Subcutaneous adipose tissue (tissue), 4 donors: ENCODE data around the gene SEH1L. TPM values are rescaled to one million over a fixed set of nuclear protein-coding genes. Genes with fewer than 3 reads are reported as not detected.

ENCODE experiments used
- CTCF ChIP-seq: fragments of 450-650 bp; IDR thresholded peaks from one replicate; pipeline ENCODE4 v1.5.1; 2016; ENCODE audit warnings: low read depth, mild to moderate bottlenecking, control low read depth, antibody characterized with exemption, moderate library complexity
- total RNA-seq, 4 donors: library from RNA; depleted of rRNA; stranded (reverse); fragments of >200 nt; gene quantifications; one replicate each; pipeline ENCODE4 v1.1.0, GENCODE V29; 2016

SEH1L gene
- total RNA-seq, 4 donors from 2014 or later = 20.3 to 42.7 (median 27.8) TPM

DNA sequence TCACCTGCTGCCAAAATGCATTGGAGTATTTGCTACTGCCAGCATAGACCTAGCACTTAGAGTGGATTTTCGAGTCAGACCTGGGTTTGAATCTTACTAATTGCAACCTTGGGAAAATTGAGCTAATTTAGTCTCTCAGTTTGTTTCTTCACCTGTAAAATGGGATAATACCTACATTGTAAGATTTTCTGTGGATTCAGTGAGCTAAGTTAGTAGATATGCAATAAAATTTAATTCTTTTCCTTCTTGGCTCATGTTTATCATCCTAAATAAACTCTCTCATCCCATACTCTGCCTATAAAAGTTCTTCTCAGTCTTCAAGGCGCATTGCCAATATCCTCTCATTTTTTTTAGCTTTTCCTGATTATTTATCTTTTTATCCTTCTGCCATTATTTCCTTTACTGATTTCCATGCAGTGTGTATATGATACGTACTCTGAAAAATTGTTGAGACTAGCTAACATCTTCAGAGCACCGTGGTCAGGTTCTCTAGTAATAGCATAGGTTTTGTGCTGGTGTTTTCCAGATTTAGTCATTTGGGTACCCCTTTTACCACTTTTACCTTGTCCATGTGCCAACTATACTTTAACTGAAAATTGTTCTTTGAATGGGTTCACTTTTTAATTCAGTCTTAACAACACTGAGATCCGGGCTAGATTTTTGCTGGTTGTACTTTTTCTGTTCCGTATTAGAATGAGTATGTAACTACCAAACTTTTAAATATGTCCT, 50.7 kb downstream of the SEH1L start:
- TF ChIP-seq CTCF = no peak

- TF ChIP-seq CTCF = no peak
Measured at GRCh38 chr18:13003466-13003896, 55.7 kb downstream of the SEH1L start.

DNA sequence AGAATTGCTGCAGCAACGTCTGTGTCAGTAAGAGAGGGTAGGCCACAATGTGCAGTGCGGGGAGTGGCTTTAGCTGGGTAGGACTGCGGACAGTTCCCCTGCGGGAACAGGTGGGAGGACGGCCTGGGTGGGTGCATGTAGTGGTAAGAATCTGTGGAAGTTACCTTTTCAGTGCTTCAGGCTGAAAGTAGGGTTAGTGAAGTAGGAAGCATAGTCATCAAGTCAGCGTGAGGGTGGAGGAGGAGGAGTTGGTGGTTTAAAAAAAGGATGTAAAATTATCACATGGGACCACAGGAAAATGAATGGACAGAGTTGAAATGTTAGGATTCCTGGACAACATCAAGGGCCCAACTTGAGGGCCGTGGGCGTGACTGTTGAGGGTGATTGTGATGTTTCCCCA, 56.6 kb downstream of the SEH1L start:
- TF ChIP-seq CTCF = no peak

DNA sequence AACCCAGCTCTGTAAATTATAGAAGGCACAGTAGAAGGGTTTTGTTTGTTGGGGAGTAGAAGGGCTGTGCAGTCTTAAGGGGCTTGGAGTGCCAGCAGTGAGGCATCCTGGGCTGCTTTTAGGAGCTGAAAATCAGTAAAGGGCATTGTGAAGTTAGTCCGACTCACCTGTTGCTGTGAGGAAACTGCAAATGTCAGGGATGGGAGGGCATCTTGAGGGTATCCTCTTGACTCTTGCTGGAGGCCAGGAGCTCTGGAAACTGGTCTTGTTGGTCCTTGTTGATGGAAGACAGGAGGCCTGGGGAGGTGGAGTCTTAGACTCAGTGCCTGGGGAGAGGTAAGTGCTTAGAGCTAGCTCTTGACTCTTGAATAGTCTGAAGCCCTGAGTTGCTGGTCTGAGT, 57.5 kb downstream of the SEH1L start:
- TF ChIP-seq CTCF = no peak

GRCh38 chr18:13006531-13007247, 58.9 kb downstream of the SEH1L start:
- no peak for TF ChIP-seq CTCF

- no peak for TF ChIP-seq CTCF
Measured at GRCh38 chr18:13007248-13007560, 59.4 kb downstream of the SEH1L start.

- no peak for TF ChIP-seq CTCF
Measured at GRCh38 chr18:13011719-13012118, 63.9 kb downstream of the SEH1L start.
